Loucy (cell line): Measurements from ENCODE around the gene CDH4.

Experiments used
- H2AFZ ChIP-seq: fragments of 200-600 bp; sonication (generic); 2 replicates; pipeline ENCODE4 v1.6.0; 2016; ENCODE audit warnings: antibody characterized with exemption, mild to moderate bottlenecking, low read length, moderate library complexity
- H3F3A ChIP-seq: fragments of 200-600 bp; 2 replicates; pipeline ENCODE4 v1.6.0; 2016; ENCODE audit warnings: antibody characterized with exemption, low read depth, mild to moderate bottlenecking
- H3K27me3 ChIP-seq: fragments of 200-600 bp; sonication (generic); 2 replicates; pipeline ENCODE4 v1.6.1; 2014; ENCODE audit warnings: low read length, mild to moderate bottlenecking; ENCODE audit not compliant: insufficient read depth, poor library complexity, severe bottlenecking
- H3K36me3 ChIP-seq: fragments of 200-600 bp; sonication (generic); 2 replicates; pipeline ENCODE4 v1.6.1; 2016; ENCODE audit warnings: low read length; ENCODE audit not compliant: insufficient read depth
- H3K4me1 ChIP-seq: fragments of 200-600 bp; sonication (generic); 2 replicates; pipeline ENCODE4 v1.5.1; 2014; ENCODE audit warnings: low read length, mild to moderate bottlenecking; ENCODE audit not compliant: insufficient read depth, poor library complexity, severe bottlenecking
- H3K4me2 ChIP-seq: fragments of 200-600 bp; sonication (generic); 2 replicates; pipeline ENCODE4 v1.6.0; 2014; ENCODE audit warnings: antibody characterized with exemption, low read length, low read depth, mild to moderate bottlenecking; ENCODE audit not compliant: poor library complexity, severe bottlenecking
- H3K4me3 ChIP-seq: fragments of 200-600 bp; sonication (generic); 2 replicates; pipeline ENCODE4 v1.5.1; 2014; ENCODE audit warnings: low read length, mild to moderate bottlenecking, mixed read lengths; ENCODE audit not compliant: poor library complexity, severe bottlenecking
- H3K79me2 ChIP-seq: fragments of 200-600 bp; sonication (generic); 2 replicates; pipeline ENCODE4 v1.6.1; 2014; ENCODE audit warnings: low read length; ENCODE audit not compliant: insufficient read depth
- H3K9ac ChIP-seq: fragments of 200-600 bp; sonication (generic); 2 replicates; pipeline ENCODE4 v1.6.0; 2014; ENCODE audit warnings: mild to moderate bottlenecking, low read depth, low read length, moderate library complexity; ENCODE audit not compliant: poor library complexity, severe bottlenecking
- H3K9me2 ChIP-seq: fragments of 200-600 bp; sonication (generic); replicated peaks from 2 replicates; pipeline ENCODE4 v1.6.1; 2016; ENCODE audit warnings: low read depth, low read length, mixed read lengths
- H3K9me3 ChIP-seq: fragments of 200-600 bp; sonication (generic); 2 replicates; pipeline ENCODE4 v1.6.1; 2014; ENCODE audit warnings: mild to moderate bottlenecking, antibody characterized with exemption, low read length, low read depth; ENCODE audit not compliant: insufficient read depth
- H4K20me1 ChIP-seq: fragments of 200-600 bp; sonication (generic); 2 replicates; pipeline ENCODE4 v1.6.0; 2014; ENCODE audit warnings: antibody characterized with exemption, low read length, mild to moderate bottlenecking; ENCODE audit not compliant: insufficient read depth, poor library complexity, severe bottlenecking
- EZH2phosphoT487 ChIP-seq: fragments of 200-600 bp; IDR thresholded peaks from 2 replicates; pipeline ENCODE4 v1.6.1; 2018; ENCODE audit warnings: antibody characterized with exemption, mild to moderate bottlenecking, moderate library complexity, borderline replicate concordance
- TF ChIP-seq, protein P1 (sequence below): fragments of 200-600 bp; sonication (generic); conservative IDR thresholded peaks from 2 replicates; pipeline ENCODE4 v1.5.1; 2014; ENCODE audit warnings: mild to moderate bottlenecking, antibody characterized with exemption, low read length

Gene CDH4

GRCh38 chr20:61668065-61668650, 416.1 kb downstream of the CDH4 start:
- no peaks in the 10 kb centered on the region for H3K9me3 ChIP-seq
- H3K79me2 ChIP-seq, result no peaks in the 10 kb centered on the region
- H3F3A ChIP-seq, result no peaks in the 10 kb centered on the region
- no peak overlapping the region for H2AFZ ChIP-seq
- no peaks in the 10 kb centered on the region for H3K9me2 ChIP-seq
- H3K4me2 ChIP-seq, result no peak overlapping the region
- no peaks in the 10 kb centered on the region for H4K20me1 ChIP-seq
- H3K4me1 ChIP-seq, result no peaks in the 10 kb centered on the region
- no peaks in the 10 kb centered on the region for H3K27me3 ChIP-seq
- TF ChIP-seq, protein P1, sequence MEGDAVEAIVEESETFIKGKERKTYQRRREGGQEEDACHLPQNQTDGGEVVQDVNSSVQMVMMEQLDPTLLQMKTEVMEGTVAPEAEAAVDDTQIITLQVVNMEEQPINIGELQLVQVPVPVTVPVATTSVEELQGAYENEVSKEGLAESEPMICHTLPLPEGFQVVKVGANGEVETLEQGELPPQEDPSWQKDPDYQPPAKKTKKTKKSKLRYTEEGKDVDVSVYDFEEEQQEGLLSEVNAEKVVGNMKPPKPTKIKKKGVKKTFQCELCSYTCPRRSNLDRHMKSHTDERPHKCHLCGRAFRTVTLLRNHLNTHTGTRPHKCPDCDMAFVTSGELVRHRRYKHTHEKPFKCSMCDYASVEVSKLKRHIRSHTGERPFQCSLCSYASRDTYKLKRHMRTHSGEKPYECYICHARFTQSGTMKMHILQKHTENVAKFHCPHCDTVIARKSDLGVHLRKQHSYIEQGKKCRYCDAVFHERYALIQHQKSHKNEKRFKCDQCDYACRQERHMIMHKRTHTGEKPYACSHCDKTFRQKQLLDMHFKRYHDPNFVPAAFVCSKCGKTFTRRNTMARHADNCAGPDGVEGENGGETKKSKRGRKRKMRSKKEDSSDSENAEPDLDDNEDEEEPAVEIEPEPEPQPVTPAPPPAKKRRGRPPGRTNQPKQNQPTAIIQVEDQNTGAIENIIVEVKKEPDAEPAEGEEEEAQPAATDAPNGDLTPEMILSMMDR, result no peak
- no peak for TF ChIP-seq EZH2phosphoT487
- no peaks in the 10 kb centered on the region; the same call in 1 of the 2 replicates for H3K36me3 ChIP-seq
- no peak overlapping the region for H3K4me3 ChIP-seq
- H3K9ac ChIP-seq, result no peak overlapping the region

- H3K9ac ChIP-seq, result no peak overlapping the region
- no peaks in the 10 kb centered on the region for H3F3A ChIP-seq
- no peak overlapping the region for H2AFZ ChIP-seq
- no peaks in the 10 kb centered on the region for H3K4me1 ChIP-seq
- H3K4me2 ChIP-seq, result no peak overlapping the region
- H3K9me3 ChIP-seq, result no peaks in the 10 kb centered on the region
- H3K36me3 ChIP-seq, result no peaks in the 10 kb centered on the region; the same call in 1 of the 2 replicates
- no peaks in the 10 kb centered on the region for H3K9me2 ChIP-seq
- H3K27me3 ChIP-seq, result no peaks in the 10 kb centered on the region
- no peaks in the 10 kb centered on the region for H3K79me2 ChIP-seq
- no peaks in the 10 kb centered on the region for H4K20me1 ChIP-seq
- H3K4me3 ChIP-seq, result no peak overlapping the region
- TF ChIP-seq, protein P1, result no peak
- no peak for TF ChIP-seq EZH2phosphoT487
Measured at GRCh38 chr20:61668771-61669503, 416.9 kb downstream of the CDH4 start.

- H3F3A ChIP-seq, result no peaks in the 10 kb centered on the region
- H3K27me3 ChIP-seq, result no peaks in the 10 kb centered on the region
- TF ChIP-seq EZH2phosphoT487, result no peak
Measured at GRCh38 chr20:61670274-61670673, 418.2 kb downstream of the CDH4 start.

More at GRCh38 chr20:61670274-61670673, 418.2 kb downstream of the CDH4 start:
- no peaks in the 10 kb centered on the region for H3K4me1 ChIP-seq
- no peak overlapping the region for H3K9ac ChIP-seq
- no peaks in the 10 kb centered on the region for H3K9me3 ChIP-seq
- no peaks in the 10 kb centered on the region; the same call in 1 of the 2 replicates for H3K36me3 ChIP-seq
- no peaks in the 10 kb centered on the region for H4K20me1 ChIP-seq
- no peaks in the 10 kb centered on the region for H3K9me2 ChIP-seq
- no peaks in the 10 kb centered on the region for H3K79me2 ChIP-seq
- no peak overlapping the region for H3K4me3 ChIP-seq
- no peak overlapping the region for H2AFZ ChIP-seq
- no peak overlapping the region for H3K4me2 ChIP-seq
